SK-N-SH (cell line): ENCODE results near the gene UCHL5. TPM values are rescaled to one million over a fixed set of nuclear protein-coding genes. Genes with fewer than 3 reads are reported as not detected.
"Not testable (repeated sequence)": the region's sequence is repeated elsewhere in the genome, so short reads cannot be mapped to it uniquely, and the experiment has no call there.

Experiments
- CTCF ChIA-PET: fragments of 300-600, 350-600 bp; formaldehyde crosslinking; extraction: SDS; loops from one replicate; lab custom pipeline; 2021; lab: Yijun Ruan, JAX
- POLR2A ChIA-PET: fragments of 350-600 bp; sonication (Branson Sonifier 250); formaldehyde crosslinking; extraction: SDS; loops from one replicate; lab custom pipeline; 2020; ENCODE audit warnings: antibody characterized with exemption, inconsistent platforms; lab: Yijun Ruan, JAX
- DNase-seq: peaks from one replicate; pipeline ENCODE4 v3.0.0; 2012
- H2AFZ ChIP-seq: fragments of 200-600 bp; sonication (generic); 2 replicates; pipeline ENCODE4 v1.8.1; 2016; ENCODE audit warnings: antibody characterized with exemption, mild to moderate bottlenecking, low read depth
- H3F3A ChIP-seq: fragments of 200-600 bp; sonication (generic); replicated peaks from 2 replicates; pipeline ENCODE3; 2016; ENCODE audit warnings: antibody characterized with exemption, mild to moderate bottlenecking; ENCODE audit not compliant: insufficient read depth
- H3K27ac ChIP-seq, 2 experiments: fragments of 200-500 bp in 1 of 2; fragments of 200-600 bp in 1 of 2; sonication (Bioruptor generic) in 1 of 2; sonication (generic), shearing (Covaris generic) in 1 of 2; 2 replicates each; pipeline versions ENCODE4 v1.5.1 to v1.6.1; 2014 to 2016; ENCODE audit warnings: low read depth in 2 of 2, inconsistent platforms in 1 of 2, low read length in 1 of 2, mild to moderate bottlenecking in 1 of 2, mixed read lengths in 1 of 2
- H3K27me3 ChIP-seq: fragments of 200-600 bp; sonication (generic), shearing (Covaris generic); 2 replicates; pipeline ENCODE4 v1.6.1; 2016; ENCODE audit warnings: mixed run types; ENCODE audit not compliant: insufficient read depth
- H3K36me3 ChIP-seq, 2 experiments: fragments of 200-500 bp in 1 of 2; fragments of 200-600 bp in 1 of 2; sonication (Bioruptor generic) in 1 of 2; sonication (generic) in 1 of 2; replicated peaks in 1 of 2; 2 replicates each; pipeline versions ENCODE3 to v1.5.1; 2014 to 2016; ENCODE audit warnings: low read length in 1 of 2, mild to moderate bottlenecking in 1 of 2; ENCODE audit not compliant: insufficient read depth in 2 of 2, control insufficient read depth in 1 of 2
- H3K4me1 ChIP-seq, 2 experiments: fragments of 200-500 bp in 1 of 2; fragments of 200-600 bp in 1 of 2; sonication (Bioruptor generic) in 1 of 2; sonication (generic), shearing (Covaris generic) in 1 of 2; 2 replicates each; pipeline versions ENCODE4 v1.5.1 to v1.6.1; 2014 to 2016; ENCODE audit warnings: low read depth in 1 of 2, low read length in 1 of 2, mixed run types in 1 of 2; ENCODE audit not compliant: insufficient read depth in 2 of 2, control insufficient read depth in 1 of 2
- H3K4me2 ChIP-seq: fragments of 200-600 bp; sonication (generic), shearing (Covaris generic); 2 replicates; pipeline ENCODE4 v1.6.1; 2017; ENCODE audit warnings: mixed run types
- H3K4me3 ChIP-seq, 2 experiments: fragments of 200-500 bp in 1 of 2; fragments of 200-600 bp in 1 of 2; sonication (Bioruptor generic) in 1 of 2; sonication (generic), shearing (Covaris generic) in 1 of 2; 2 replicates each; pipeline versions ENCODE4 v1.5.1 to v1.8.1; 2014 to 2016; ENCODE audit warnings: low read depth in 2 of 2, inconsistent platforms in 1 of 2, low read length in 1 of 2, mild to moderate bottlenecking in 1 of 2, mixed read lengths in 1 of 2, moderate library complexity in 1 of 2
- H3K79me2 ChIP-seq: fragments of 200-600 bp; sonication (generic); 2 replicates; pipeline ENCODE4 v1.8.1; 2017; ENCODE audit warnings: mild to moderate bottlenecking; ENCODE audit not compliant: insufficient read depth
- H3K9ac ChIP-seq: fragments of 200-600 bp; sonication (generic); 2 replicates; pipeline ENCODE4 v1.6.1; 2017; ENCODE audit warnings: mixed run types
- H3K9me2 ChIP-seq: fragments of 200-600 bp; sonication (generic); 2 replicates; pipeline ENCODE4 v1.6.1; 2017; ENCODE audit warnings: mixed run types
- H3K9me3 ChIP-seq: fragments of 200-600 bp; sonication (generic); 2 replicates; pipeline ENCODE4 v1.6.1; 2017; ENCODE audit warnings: mixed run types, mild to moderate bottlenecking, moderate library complexity
- H4K20me1 ChIP-seq: fragments of 200-600 bp; sonication (generic); 2 replicates; pipeline ENCODE4 v1.6.1; 2017; ENCODE audit warnings: mild to moderate bottlenecking, mixed run types; ENCODE audit not compliant: insufficient read depth
- CHD2 ChIP-seq: fragments of 150-350 bp; IDR thresholded peaks from 2 replicates; pipeline ENCODE4 v1.6.1; 2018; ENCODE audit warnings: low read length; ENCODE audit not compliant: partially characterized antibody
- ELF1 ChIP-seq: IDR thresholded peaks from 2 replicates; pipeline ENCODE4 v1.4.0; 2012
- EP300 ChIP-seq, 2 experiments: IDR thresholded peaks; 2 replicates each; pipeline versions ENCODE4 v1.4.0 to v1.6.1; 2012; ENCODE audit warnings: borderline replicate concordance in 1 of 2, low read depth in 1 of 2, low read length in 1 of 2
- FOSL2 ChIP-seq: IDR thresholded peaks from 2 replicates; pipeline ENCODE4 v1.4.0; 2012; ENCODE audit warnings: low read depth, mild to moderate bottlenecking, moderate library complexity, borderline replicate concordance
- FOXM1 ChIP-seq: IDR thresholded peaks from 2 replicates; pipeline ENCODE4 v1.4.0; 2012; ENCODE audit warnings: low read depth, mild to moderate bottlenecking
- GABPA ChIP-seq: IDR thresholded peaks from 2 replicates; pipeline ENCODE4 v1.4.0; 2012; ENCODE audit warnings: low read depth, mild to moderate bottlenecking
- MAX ChIP-seq: IDR thresholded peaks from 2 replicates; pipeline ENCODE4 v1.4.0; 2012; ENCODE audit warnings: low read depth
- MEF2A ChIP-seq: IDR thresholded peaks from 2 replicates; pipeline ENCODE4 v1.4.0; 2012; ENCODE audit warnings: low read depth, borderline replicate concordance
- MXI1 ChIP-seq: IDR thresholded peaks from 2 replicates; pipeline ENCODE4 v1.6.1; 2012; ENCODE audit warnings: mild to moderate bottlenecking, low read depth, low read length, improper control_type of control experiment
- RAD21 ChIP-seq: IDR thresholded peaks from 2 replicates; pipeline ENCODE4 v1.6.1; 2012; ENCODE audit warnings: mild to moderate bottlenecking, low read length
- RXRA ChIP-seq: IDR thresholded peaks from 2 replicates; pipeline ENCODE4 v1.4.0; 2012; ENCODE audit warnings: low read depth, mild to moderate bottlenecking, borderline replicate concordance
- SIN3A ChIP-seq: IDR thresholded peaks from 2 replicates; pipeline ENCODE4 v1.6.1; 2012; ENCODE audit warnings: low read depth, mild to moderate bottlenecking, low read length, moderate library complexity, borderline replicate concordance
- SMC3 ChIP-seq: IDR thresholded peaks from 2 replicates; pipeline ENCODE4 v1.6.1; 2012; ENCODE audit warnings: low read depth, low read length, improper control_type of control experiment
- TCF12 ChIP-seq: IDR thresholded peaks from 2 replicates; pipeline ENCODE4 v1.4.0; 2012
- WGBS: methylation state at CpG from one replicate; pipeline ENCODE4 v1.1.6; 2017; ENCODE audit warnings: low lambda C conversion rate; 5-methylcytosine and 5-hydroxymethylcytosine counted together
- polyA plus RNA-seq, 3 experiments: library from polyadenylated mRNA; depleted of rRNA; stranded (reverse); fragments of >200 nt; gene quantifications; 2 replicates each; pipeline ENCODE4 v1.2.3, GENCODE V29; 2012
- TF ChIP-seq, protein P1 (sequence below): fragments of 150-350 bp; IDR thresholded peaks from 2 replicates; pipeline ENCODE4 v1.6.1; 2017; ENCODE audit warnings: antibody characterized with exemption, low read length, low read depth, borderline replicate concordance
- TF ChIP-seq, protein P2 (sequence below): IDR thresholded peaks from 2 replicates; pipeline ENCODE4; 2012
- TF ChIP-seq, protein P3 (sequence below): fragments of 150-350 bp; IDR thresholded peaks from 2 replicates; pipeline ENCODE4 v1.6.1; 2016; ENCODE audit warnings: mild to moderate bottlenecking, low read depth, low read length

Gene UCHL5
- polyA plus RNA-seq, 1 of the 3 experiments (the other 2 are of a cell fraction): 14.9 TPM

DNA sequence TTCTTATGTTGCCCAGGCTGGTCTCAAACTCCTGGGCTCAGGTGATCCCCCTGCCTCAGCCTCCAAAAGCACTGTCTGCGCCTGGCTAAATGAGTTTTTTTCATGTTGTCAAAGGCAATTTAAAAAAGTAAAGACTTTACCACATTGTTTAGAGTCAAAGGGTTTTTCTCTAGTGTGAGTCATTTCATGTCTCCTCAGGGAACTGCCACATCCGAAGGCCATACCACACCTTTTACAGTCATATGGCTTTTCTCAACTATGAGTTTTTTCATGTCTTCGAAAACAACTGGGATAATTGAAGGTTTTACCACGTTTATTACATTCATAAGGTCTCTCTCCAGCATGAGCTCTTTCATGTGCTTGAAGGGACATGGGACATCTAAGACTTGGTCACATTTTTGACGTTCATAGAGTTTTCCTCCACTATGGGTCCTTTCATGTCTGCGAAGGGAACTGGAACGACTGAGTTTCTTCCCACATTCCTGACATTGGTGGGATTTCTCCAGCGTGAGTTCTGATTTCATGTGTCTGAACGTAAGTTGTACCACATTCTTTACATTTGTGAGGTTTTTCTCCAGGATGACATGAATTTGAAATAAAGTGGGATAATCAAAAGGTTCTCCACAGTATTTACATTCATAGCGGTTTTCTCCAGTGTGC, 65.6 kb downstream of the UCHL5 start:
- Histone ChIP-seq H3K4me1 (no peaks in the 10 kb centered on the region), H3K9ac (no peak overlapping the region), H3K4me2 (no peak overlapping the region), H3K4me3 (no peak overlapping the region), H2AFZ (no peak overlapping the region), H3K9me2 (no peaks in the 10 kb centered on the region), H3F3A (no peaks in the 10 kb centered on the region), H3K9me3 (no peaks in the 10 kb centered on the region), H3K36me3 (peaks cover 3 to 9% of the 10 kb centered on the region in 2 experiments), H3K79me2 (no peaks in the 10 kb centered on the region), H3K27me3 (no peaks in the 10 kb centered on the region), H4K20me1 (no peaks in the 10 kb centered on the region), H3K27ac (no peak overlapping the region)
- CTCF ChIA-PET: no interaction called here
- POLR2A ChIA-PET: no interaction called here
- no peak for DNase-seq
- TF ChIP-seq MAX: no peak
- no peak for TF ChIP-seq EP300 (IDR thresholded peaks at IDR 0.05; ENCODE audit: borderline replicate concordance in 1 of 2, low read depth in 1 of 2, low read length in 1 of 2)
- no peak for TF ChIP-seq FOSL2
- TF ChIP-seq, protein P1, sequence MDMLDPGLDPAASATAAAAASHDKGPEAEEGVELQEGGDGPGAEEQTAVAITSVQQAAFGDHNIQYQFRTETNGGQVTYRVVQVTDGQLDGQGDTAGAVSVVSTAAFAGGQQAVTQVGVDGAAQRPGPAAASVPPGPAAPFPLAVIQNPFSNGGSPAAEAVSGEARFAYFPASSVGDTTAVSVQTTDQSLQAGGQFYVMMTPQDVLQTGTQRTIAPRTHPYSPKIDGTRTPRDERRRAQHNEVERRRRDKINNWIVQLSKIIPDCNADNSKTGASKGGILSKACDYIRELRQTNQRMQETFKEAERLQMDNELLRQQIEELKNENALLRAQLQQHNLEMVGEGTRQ: no peak
- TF ChIP-seq, protein P2, sequence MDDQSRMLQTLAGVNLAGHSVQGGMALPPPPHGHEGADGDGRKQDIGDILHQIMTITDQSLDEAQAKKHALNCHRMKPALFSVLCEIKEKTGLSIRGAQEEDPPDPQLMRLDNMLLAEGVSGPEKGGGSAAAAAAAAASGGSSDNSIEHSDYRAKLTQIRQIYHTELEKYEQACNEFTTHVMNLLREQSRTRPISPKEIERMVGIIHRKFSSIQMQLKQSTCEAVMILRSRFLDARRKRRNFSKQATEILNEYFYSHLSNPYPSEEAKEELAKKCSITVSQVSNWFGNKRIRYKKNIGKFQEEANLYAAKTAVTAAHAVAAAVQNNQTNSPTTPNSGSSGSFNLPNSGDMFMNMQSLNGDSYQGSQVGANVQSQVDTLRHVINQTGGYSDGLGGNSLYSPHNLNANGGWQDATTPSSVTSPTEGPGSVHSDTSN: no peak
- TF ChIP-seq SMC3: no peak
- TF ChIP-seq ELF1: no peak
- TF ChIP-seq FOXM1: no peak
- no peak for TF ChIP-seq CHD2
- no peak for TF ChIP-seq MXI1
- TF ChIP-seq, protein P3, sequence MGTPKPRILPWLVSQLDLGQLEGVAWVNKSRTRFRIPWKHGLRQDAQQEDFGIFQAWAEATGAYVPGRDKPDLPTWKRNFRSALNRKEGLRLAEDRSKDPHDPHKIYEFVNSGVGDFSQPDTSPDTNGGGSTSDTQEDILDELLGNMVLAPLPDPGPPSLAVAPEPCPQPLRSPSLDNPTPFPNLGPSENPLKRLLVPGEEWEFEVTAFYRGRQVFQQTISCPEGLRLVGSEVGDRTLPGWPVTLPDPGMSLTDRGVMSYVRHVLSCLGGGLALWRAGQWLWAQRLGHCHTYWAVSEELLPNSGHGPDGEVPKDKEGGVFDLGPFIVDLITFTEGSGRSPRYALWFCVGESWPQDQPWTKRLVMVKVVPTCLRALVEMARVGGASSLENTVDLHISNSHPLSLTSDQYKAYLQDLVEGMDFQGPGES: no peak
- TF ChIP-seq MEF2A: no peak
- no peak for TF ChIP-seq SIN3A
- TF ChIP-seq TCF12: no peak
- no peak for TF ChIP-seq RAD21
- no peak for TF ChIP-seq GABPA
- no peak for TF ChIP-seq RXRA
- 88% methylated on average over 10 of the region's 10 CpGs for WGBS

DNA sequence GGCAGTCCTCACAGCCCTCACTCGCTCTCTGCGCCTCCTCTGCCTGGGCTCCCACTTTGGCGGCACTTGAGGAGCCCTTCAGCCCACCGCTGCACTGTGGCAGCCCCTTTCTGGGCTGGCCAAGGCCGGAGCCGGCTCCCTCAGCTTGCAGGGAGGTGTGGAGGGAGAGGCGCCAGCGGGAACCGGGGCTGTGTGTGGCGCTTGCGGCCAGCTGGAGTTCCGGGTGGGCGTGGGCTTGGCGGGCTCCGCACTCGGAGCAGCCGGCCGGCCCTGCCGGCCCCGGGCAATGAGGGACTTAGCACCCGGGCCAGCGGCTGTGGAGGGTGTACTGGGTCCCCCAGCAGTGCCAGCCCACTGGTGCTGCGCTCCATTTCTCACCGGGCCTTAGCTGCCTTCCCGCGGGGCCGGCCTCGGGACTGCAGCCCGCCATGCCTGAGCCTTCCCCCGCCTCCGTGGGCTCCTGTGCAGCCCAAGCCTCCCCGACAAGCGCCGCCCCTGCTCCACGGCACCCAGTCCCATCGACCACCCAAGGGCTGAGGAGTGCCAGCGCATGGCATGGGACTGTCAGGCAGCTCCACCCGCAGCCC, 72.3 kb downstream of the UCHL5 start:
- H3K9me2 ChIP-seq, H3K4me2 ChIP-seq, H3K36me3 ChIP-seq, H3K9me3 ChIP-seq, H3K27me3 ChIP-seq, H3K27ac ChIP-seq, H2AFZ ChIP-seq, H3K4me3 ChIP-seq, POLR2A ChIA-PET, H3K79me2 ChIP-seq, H4K20me1 ChIP-seq, DNase-seq, H3K9ac ChIP-seq, H3K4me1 ChIP-seq, H3F3A ChIP-seq, CTCF ChIA-PET: not testable (repeated sequence)
- 96% methylated on average over 13 of the region's 38 CpGs for WGBS
